Mesodermal cell (in vitro differentiated cells): ENCODE data around the gene ZC3H12D.

Source experiments
- H3K27ac ChIP-seq: 2 replicates; pipeline ENCODE4 v1.7.0; 2013; ENCODE audit warnings: mild to moderate bottlenecking, low read depth, low read length, moderate library complexity; ENCODE audit not compliant: severe bottlenecking
- H3K36me3 ChIP-seq: 2 replicates; pipeline ENCODE4 v1.7.1; 2013; ENCODE audit warnings: mild to moderate bottlenecking, low read length, moderate library complexity; ENCODE audit not compliant: control insufficient read depth, insufficient read depth
- H3K4me1 ChIP-seq: one replicate; pipeline ENCODE4 v1.7.1; 2013; ENCODE audit warnings: mild to moderate bottlenecking, low read length; ENCODE audit not compliant: insufficient read depth, control insufficient read depth, poor library complexity, severe bottlenecking
- H3K4me3 ChIP-seq: 2 replicates; pipeline ENCODE4 v1.7.0; 2013; ENCODE audit warnings: low read length, control low read depth, mild to moderate bottlenecking; ENCODE audit not compliant: insufficient read depth, poor library complexity, severe bottlenecking; ENCODE audit errors: extremely low read depth
- H3K9me3 ChIP-seq: 2 replicates; pipeline ENCODE4 v1.7.1; 2013; ENCODE audit warnings: mild to moderate bottlenecking, low read length, moderate library complexity; ENCODE audit not compliant: control insufficient read depth
- WGBS, 2 experiments: methylation state at CpG; one replicate each; pipeline ENCODE4 v1.1.5; 2013; ENCODE audit warnings: missing lambda C conversion rate in 2 of 2; ENCODE audit not compliant: insufficient coverage in 2 of 2; 5-methylcytosine and 5-hydroxymethylcytosine counted together

Gene ZC3H12D

DNA sequence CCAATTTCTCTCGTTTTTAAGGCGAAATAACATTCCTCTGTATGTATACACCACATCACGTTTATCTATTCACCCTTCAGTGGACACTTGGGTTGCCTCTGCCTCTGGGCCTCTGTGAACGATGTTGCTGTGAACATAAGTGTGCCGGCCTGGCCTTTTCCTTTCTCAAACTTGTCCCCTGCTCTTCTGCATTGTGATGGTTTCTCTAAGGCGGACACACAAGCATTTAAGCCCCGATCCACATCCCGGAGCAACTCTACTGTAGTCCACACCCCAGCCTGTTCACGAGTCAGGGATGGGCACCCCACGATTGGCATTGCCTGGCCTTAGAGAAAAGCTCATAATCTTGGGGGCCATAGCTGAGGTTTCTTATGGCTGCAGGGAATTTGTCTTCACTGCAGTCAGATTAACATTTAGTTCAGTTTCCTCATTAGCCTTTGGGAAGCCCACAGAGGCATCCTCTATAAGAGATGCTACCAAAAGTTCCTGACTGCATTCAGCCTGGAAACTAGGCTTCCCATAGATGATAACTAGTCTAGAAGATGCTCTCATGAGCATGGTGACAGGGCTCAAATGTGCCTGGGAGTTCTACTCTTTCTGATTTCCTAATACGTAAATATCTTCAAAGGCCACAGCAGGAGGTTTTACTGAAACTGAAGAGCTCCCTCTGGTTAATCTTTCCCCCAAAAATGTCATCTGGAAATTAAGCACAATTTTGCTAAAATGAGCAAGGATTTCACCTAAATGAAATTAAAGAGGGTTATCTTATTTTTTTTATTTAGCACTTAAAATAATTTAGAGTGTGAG is 762 bp downstream of the ZC3H12D start:
- Histone ChIP-seq H3K4me1 (peaks cover 16% of the 10 kb centered on the region), H3K9me3 (no peaks in the 10 kb centered on the region), H3K4me3 (no peak overlapping the region), H3K27ac (no peak overlapping the region), H3K36me3 (no peaks in the 10 kb centered on the region)
- WGBS, 2 experiments: 94% methylated on average over 10 to 11 of the region's 11 CpGs

DNA sequence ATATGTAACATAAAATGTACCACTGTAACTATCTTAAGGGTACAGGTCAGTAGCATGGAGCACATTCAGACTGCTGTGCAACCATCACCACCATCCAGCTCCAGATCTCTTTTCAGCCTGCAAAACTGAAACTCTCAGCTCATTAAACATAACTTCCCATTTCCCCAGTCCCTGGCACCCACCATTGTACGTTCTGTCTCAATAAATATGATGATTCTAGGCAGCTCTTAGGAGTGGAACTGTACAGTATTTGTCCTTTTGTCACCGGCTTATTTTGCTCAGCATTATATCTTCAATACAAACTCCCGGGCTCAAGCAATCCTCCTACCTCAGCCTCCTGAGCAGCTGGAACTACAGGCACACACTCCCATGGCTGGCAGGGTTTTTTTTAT is 1.5 kb downstream of the ZC3H12D start:
- Histone ChIP-seq H3K4me1 (peaks cover 16% of the 10 kb centered on the region), H3K36me3 (no peaks in the 10 kb centered on the region), H3K27ac (no peak overlapping the region), H3K4me3 (no peak overlapping the region), H3K9me3 (no peaks in the 10 kb centered on the region)
- WGBS, 2 experiments: 100% methylated on average over 2 of the region's 3 CpGs; no CpG with 5 or more reads in 1 of the 2 experiments

DNA sequence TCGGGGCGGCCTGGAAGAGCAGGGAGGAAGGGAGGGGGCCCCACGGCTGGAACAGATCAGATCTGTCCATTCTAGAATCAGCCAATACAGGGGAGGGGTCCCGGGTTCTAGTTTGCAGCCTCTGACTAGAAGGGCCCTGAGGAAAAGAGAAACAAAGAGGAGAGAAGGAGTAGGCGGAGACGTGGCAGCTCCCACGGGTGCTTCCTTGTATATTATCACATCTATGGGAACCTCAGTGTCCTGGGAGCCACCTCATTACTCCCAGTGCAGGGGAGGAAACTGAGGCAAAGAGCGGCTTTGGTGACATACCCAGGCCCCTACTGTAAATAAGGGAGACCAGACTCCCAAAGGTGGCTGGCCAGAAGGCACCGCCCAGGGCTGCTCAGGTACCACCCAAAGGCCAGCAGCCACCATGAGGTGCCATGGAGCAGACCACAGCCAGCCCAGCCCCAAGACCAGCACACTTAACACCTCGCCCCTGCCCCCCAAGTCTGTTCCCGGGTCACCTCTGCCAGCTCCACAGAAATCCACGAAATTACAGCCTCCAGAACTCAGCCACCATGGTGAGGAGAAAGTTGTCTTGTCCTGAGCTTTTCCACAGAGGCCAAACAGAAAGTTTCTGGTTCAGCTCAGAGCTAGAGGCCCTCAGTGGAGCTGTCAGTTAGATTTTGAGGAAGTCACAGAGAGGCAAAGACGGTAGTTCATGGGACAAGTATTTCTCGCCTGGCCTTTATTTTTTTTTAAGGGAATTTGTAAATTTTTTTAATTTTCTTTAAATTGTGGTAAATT is 2.1 kb downstream of the ZC3H12D start:
- H3K4me1 ChIP-seq: peaks cover 16% of the 10 kb centered on the region
- no peaks in the 10 kb centered on the region for H3K9me3 ChIP-seq
- 83 to 87% methylated on average over 9 of the region's 14 CpGs for WGBS, 2 experiments
- H3K36me3 ChIP-seq: no peaks in the 10 kb centered on the region
- H3K27ac ChIP-seq: peak overlapping the region; percentile 75
- no peak overlapping the region for H3K4me3 ChIP-seq

DNA sequence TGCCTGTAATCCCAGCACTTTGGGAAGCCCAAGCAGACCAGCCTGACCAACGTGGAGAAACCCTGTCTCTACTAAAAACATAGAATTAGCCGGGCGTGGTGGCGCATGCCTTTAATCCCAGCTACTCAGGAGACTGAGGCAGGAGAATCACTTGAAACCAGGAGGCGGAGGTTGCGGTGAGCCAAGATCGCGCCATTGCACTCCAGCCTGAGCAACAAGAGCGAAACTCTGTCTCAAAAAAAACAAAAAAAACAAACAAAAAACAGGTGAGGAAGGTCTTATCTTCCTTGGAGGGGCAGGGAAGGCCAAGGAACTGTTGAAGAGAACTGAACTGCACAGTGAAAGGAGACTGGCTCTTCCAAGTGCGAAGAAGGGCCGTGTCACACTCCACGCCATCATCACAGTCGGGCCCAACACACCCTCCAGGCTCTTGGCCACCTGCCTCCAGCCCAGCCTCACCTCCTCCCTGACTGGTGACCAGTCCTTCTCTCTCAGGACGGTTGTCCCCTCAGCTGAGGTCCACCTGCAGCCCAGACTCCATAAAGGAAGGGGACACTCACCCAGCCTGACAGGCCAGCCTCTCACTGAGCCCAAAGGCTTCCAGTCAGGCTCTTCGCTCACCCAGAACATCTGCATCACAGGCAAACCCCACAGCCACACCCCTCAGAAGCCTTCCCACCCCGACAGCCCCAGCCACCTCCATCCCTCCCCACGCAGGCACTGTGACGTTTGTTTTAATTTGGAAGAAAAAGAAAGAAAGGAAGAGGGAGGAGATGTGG is 4.1 kb downstream of the ZC3H12D start:
- Histone ChIP-seq H3K27ac (no peak overlapping the region), H3K4me3 (no peak overlapping the region), H3K36me3 (no peaks in the 10 kb centered on the region), H3K9me3 (no peaks in the 10 kb centered on the region), H3K4me1 (peaks cover 16% of the 10 kb centered on the region)
- WGBS, 2 experiments: 93 to 94% methylated on average over 8 of the region's 18 CpGs

DNA sequence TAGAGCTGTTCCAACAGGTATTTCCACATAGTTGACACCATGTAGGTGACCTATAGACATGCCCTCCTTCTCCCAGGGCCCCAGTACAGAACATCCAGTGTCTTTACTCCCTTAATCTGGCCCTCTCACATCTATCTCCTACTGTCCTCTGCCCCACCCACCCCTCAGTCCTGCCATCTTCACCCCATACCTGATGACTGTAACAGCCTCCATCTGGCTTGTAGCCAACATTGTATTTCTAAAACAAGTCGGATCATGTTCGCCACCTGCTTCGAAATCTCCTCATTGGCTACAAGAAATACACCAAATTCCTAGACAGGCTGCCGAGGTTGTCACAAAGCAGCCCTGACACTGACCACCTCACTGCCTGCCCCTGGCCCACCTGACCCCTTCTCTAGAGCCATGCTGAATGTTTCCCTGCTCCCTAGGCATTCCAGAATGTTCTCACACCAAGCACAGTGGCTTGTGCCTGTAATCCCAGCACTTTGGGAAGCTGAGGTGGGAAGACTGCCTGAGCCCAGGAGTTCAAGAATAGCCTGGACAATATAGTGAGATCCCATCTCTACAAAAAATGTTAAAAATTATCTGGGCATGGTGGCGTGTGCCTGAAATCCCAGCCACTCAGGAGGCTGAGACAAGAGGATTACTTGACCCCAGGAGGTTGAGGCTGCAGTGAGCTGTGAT is 6.0 kb downstream of the ZC3H12D start:
- peaks cover 9% of the 10 kb centered on the region for H3K4me1 ChIP-seq
- H3K9me3 ChIP-seq: no peaks in the 10 kb centered on the region
- no peaks in the 10 kb centered on the region for H3K36me3 ChIP-seq
- H3K27ac ChIP-seq: no peak overlapping the region
- no peak overlapping the region for H3K4me3 ChIP-seq
- 90 to 98% methylated on average over 4 to 5 of the region's 5 CpGs for WGBS, 2 experiments

DNA sequence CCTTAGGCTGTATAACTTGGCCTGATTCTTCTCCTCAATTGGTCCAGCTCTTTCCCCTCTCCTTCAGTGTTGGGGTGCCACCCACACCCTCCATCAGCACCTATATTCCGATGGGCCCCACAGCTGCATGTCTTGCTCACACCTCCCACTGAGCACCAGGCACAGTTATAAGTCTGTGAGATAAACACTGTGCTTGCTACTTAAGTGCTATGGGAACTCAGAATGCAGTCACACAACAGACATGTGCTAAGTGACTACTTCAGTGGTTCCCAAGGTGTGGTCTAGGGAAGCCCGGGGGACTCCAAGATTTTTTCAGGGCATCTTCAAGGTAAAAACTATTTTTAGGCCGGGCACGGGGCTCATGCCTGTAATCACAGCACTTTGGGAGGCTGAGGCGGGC is 7.3 kb downstream of the ZC3H12D start:
- 88 to 90% methylated on average over 3 of the region's 5 CpGs for WGBS, 2 experiments

DNA sequence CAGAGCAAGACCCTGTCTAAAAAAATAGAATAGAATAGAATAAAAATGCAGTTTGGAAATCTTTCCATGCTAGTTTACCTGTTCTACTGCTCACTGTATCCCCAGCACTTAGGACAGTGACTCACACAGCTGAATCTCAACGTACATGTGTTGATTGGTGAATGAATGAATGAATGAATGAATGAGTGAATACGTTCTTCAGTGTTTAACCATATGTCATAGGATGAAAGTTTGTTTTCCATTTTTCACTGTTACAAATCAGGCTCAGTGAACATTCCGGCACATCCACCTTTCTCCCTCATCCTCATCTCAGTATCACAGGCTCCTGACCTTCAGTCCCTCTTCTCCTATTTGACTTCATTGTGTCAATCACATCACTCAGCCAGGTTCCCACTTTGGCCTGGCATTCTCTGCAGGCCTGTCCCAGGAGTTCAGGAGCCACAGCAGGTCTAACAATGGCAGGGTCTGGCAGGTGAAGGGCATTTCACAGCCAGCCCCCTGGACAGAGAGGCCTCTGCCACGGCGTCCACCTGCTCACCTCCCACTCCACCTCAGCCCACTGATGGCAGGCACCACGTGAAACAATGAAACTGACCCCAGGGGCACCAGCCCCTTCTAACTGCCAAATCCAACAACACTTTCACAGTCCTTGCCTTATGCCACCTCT is 7.9 kb downstream of the ZC3H12D start:
- Histone ChIP-seq H3K27ac (no peak overlapping the region), H3K9me3 (no peaks in the 10 kb centered on the region), H3K4me3 (no peak overlapping the region), H3K4me1 (peaks cover 2% of the 10 kb centered on the region), H3K36me3 (no peaks in the 10 kb centered on the region)
- 90 to 94% methylated on average over 4 to 5 of the region's 6 CpGs for whole genome bisulfite sequencing, 2 experiments

More for the DNA sequence above, 7.3 kb downstream of the ZC3H12D start:
- no peak overlapping the region for H3K27ac ChIP-seq
- no peaks in the 10 kb centered on the region for H3K9me3 ChIP-seq
- H3K36me3 ChIP-seq: no peaks in the 10 kb centered on the region
- H3K4me3 ChIP-seq: no peak overlapping the region
- peaks cover 8% of the 10 kb centered on the region for H3K4me1 ChIP-seq

DNA sequence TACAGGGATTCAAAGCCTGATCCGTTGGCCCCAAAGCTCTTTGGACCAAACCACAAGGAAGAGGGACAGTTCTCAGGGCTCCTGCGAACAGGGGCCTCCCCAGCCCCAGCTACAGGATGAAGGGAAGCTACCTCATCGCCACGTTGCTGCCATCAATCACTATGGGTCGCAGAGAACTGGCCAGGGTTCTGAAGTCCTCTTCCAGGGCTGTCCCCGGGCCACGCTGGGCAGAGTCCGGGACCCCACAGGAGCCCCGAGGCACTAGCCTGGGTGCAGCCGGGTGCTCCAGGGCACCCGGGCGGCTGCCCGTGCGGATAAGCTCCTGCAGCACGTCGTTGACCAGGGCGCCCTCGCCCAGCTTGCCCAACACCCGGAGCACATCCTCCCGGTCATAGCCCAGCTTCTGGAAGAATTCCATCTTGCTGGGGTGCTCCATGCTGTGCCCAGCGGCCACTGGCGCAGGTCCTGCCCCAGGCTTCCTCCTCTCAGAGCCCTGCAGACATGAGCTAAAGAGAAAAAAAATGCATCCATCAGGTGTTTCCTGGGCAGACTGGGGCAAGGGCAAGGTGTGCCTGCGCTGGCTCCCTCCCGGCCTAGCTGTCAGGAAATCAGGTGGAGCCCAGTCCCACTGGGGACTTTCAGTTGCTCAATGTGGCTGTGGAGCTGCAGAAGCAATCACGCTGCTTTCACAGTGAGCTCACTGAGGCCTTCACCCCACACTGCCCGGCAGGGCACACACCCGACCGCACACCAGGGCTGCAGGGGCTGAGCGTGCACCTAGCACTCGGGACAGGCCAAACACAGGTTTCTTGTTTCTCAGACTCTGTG is 10.5 kb downstream of the ZC3H12D start:
- no peak overlapping the region for H3K4me3 ChIP-seq

More for the DNA sequence above, 10.5 kb downstream of the ZC3H12D start:
- 93 to 95% methylated on average over 28 to 29 of the region's 30 CpGs for WGBS, 2 experiments
- H3K9me3 ChIP-seq: no peaks in the 10 kb centered on the region
- no peaks in the 10 kb centered on the region for H3K36me3 ChIP-seq
- no peaks in the 10 kb centered on the region for H3K4me1 ChIP-seq
- H3K27ac ChIP-seq: no peak overlapping the region
